GM18907 (cell line): Measurements from ENCODE around the gene MAML2.

ENCODE experiments used
- ATAC-seq: cut with Tn5 transposase; IDR thresholded peaks from one replicate; pipeline ENCODE4 v1.9.1; 2021; ENCODE audit warnings: mild to moderate bottlenecking, moderate library complexity; ENCODE audit not compliant: unreplicated experiment

Gene MAML2

DNA sequence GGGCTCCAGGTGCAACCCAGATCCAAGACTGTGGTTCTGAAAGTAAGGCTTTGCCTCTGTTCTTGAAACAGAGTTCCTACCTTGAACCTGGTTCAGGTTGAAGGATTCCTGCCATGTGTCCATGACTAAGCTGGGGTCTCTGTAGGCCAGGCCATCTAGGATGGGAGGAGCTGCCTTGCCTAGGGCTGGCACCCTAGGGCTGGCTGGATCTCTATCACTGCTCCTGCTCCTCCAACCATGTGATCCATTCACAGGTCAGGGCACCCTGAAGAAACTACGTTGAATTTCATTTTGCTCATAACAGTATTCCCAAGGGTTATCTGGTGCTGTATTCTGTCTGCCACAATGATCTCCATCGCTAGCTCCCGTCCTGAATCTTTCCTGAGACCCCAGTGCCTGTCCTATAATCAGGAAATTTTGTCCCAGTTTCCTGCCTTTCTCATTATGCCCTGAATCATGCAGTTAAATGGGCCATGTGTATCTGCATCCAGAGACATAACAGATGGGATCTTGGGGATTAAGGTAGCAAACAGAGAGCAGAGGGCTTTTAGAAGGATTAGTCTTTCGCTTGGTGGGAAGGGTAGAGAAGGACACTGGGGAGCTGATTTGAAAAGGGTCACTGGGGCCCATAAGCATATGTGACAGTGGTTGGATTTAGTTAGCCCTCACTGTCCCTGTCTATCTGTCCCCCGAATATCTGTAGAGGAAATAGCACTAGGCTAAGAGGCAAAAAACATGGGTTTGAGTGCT, 320.9 kb downstream of the MAML2 start:
- ATAC-seq, result no peak

GRCh38 chr11:96019810-96020747, 322.9 kb downstream of the MAML2 start:
- ATAC-seq, result no peak

DNA sequence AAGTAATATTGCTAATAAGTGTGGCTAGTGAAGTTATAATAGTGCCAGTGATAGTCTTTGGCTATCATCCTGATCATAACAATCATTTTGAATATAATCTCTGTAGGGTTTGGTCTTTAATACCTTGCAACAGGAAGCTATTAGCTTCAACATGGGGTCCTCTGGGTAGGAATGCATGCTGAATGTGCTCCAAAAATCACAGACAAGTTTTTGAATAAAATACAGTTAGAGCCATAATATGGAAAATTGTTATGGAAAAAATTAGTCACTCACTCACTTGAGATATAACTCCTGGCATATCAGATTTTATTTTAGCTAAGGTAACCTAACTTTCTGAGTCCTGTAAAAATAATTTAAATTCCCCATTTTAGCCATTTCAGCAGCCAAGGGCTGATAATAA, 323.7 kb downstream of the MAML2 start:
- ATAC-seq, result no peak

DNA sequence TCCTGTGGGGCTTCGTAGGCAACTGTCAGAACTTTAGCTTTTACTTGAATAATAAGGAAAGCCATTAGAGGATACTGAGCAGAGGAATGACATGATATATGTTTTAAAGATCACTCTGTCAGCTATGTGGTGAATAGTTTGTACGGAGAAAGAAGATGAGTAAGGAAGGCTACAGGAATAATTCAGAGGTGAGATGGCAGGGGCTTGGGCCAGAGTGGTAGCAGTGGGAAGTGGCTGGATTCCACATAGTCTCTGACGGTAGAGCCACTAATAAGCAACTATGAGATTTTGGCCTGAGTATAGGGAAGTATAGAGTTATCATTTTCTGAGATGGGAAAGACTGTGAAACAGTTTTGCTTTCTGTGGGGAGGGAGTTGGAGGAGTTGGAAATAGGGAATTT, 325.1 kb downstream of the MAML2 start:
- no peak for ATAC-seq

DNA sequence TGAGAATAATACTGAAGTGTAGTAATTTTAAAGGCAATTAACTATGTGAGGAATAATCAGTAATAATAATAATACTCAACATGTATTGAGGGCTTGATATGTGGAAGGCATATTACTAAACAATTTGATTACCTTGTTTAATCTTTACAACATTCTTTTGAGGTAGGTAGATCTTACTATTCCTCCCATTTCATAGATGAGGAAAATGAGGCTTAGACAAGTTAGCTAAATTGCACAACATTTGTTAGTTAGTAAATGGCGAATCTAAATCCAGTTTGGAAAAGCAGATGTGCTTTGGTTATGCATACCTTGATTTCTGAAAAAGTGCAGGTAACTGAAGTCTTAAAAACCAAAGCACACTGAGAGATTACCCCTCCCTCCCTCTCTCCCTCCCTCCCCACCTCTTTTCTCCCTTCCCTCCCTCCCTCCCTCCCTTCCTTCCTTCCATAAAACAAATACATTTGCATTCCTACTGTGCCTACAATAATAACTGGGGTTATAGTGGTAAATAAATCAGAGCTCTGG, 326.0 kb downstream of the MAML2 start:
- no peak for ATAC-seq

- ATAC-seq, result no peak
Measured at GRCh38 chr11:96015906-96016565, 327.0 kb downstream of the MAML2 start.

DNA sequence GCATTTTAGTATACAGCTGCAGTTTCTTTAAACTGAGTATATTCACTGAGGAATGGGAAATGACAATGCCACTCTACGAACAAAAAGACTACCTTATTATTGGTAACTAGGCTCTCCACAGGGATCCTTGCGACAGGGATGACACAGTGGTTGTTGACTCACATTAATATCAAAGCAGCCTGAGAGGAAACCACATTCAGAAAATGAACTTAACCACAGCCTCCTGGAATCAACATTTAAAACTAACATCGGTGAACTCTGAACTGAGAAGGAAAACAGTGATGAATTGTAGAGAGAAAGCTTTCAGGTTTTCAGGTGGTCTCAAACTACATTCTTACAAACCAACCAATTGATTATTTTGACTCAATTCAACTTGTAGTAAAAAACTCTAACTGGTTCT, 328.8 kb downstream of the MAML2 start:
- ATAC-seq, result peak; percentile 47

DNA sequence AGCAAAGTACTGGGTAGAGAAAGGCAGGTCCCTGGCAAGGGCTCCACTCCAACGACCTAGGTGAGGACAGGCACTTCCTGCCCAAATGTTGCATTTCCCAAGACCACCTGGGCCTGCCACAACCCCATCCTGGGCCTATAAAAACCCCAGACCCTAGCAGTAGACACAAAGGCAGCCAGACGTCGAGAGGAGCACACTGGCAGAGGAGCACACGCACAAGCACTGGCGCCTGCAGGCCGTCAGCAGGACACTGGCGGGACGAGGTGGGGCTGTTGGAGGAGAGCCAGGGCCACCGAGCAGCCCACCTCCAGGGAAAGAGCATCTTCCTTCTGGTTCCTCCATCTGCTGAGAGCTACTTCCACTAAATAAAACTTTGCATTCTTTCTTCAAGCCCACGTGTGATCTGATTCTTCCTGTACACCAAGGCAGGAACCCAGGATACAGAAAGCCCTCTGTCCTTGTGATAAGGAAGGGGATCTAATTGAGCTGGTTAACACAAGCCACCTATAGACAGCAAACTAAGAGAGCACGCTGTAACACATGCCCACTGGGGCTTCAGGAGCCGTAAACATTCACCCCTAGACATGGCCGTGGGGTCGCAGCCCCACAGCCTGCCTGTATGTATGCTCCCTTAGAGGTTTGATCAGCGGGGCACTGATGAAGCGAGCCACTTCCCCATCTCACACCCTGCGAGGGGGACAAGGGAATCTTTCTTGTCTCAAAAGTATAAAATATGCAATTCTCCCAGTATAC, 329.4 kb downstream of the MAML2 start:
- ATAC-seq, result peak; percentile 18

DNA sequence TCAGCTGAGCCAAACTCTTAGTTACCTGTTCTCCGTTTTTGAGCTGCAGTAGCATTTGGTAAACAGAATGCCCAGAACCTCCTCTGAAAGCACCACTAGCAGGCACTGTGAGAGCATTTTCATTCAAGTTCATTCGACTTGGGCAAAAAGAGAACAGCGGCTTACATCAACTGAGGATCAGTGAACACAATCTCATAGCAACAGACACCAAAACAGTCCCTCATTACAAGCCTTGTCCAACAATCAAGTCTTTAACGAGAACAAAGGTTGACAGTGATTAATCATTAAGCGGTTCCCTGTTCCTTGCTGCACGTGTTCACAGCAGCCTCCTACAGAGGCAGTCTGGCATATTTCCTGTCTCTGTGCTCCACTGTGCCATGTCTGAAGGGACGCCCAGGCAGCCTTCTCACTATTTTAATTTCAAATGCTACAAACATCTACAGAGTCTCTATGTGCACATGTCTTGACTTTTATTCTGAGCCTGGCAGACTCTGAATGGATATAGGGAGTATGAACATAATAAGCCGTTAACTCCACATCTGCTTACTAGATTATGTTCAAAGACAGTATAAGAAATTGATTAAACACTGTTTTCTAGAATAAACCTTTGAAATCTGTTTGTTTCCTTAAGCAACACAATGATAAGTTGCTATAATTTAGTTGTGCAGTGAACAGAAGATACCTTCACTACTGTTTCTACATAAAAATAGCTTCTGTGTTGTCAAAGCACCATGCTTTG, 330.7 kb downstream of the MAML2 start:
- peak; percentile 94 for ATAC-seq

GRCh38 chr11:96010683-96011082, 332.3 kb downstream of the MAML2 start:
- no peak for ATAC-seq

DNA sequence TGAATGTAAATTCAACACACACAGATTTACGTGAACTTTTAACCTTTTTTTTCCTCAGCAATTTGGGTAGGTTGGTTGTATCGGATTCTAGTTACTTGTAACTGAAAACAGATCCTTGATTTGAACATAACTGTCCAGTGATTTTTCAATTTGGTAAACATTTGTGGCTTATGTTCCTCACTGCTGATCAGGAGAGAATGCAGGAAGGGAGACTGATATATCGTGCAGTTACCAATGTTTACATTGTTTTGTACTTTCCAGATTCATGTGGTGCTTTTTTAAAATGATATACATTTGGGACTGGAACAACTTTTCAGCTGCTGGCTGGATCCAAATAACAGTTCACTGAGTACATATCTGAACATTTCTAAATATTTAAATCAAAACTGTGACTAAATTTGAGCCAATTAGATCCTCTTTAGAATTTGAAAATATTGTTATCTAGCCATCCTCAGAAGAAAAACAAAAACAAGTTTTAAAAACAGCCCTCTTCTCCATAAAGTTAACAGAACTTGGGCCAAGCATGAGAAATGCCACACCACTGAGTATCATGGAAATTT, 334.8 kb downstream of the MAML2 start:
- ATAC-seq, result no peak

GRCh38 chr11:96006037-96006436, 337.0 kb downstream of the MAML2 start:
- ATAC-seq, result no peak

DNA sequence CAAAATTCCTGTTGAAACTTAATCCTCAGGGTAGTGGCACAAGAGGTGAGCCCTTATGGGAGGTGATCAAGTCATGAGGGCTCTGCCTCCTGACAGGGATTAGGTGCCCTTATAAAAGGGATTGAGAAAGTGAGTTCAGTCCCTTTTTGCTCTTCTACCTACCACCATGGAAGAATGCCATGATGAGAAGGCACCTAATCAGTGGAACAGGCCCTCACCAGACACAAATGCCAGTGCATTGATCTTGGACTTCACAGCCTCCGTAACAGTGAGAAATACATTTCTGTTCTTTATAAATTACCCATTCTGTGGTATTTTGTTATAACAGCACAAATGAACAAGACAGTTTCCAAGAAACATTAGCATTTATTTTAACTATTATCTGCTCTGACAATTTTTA, 338.1 kb downstream of the MAML2 start:
- no peak for ATAC-seq

- no peak for ATAC-seq
Measured at GRCh38 chr11:96002754-96003290, 340.2 kb downstream of the MAML2 start.

DNA sequence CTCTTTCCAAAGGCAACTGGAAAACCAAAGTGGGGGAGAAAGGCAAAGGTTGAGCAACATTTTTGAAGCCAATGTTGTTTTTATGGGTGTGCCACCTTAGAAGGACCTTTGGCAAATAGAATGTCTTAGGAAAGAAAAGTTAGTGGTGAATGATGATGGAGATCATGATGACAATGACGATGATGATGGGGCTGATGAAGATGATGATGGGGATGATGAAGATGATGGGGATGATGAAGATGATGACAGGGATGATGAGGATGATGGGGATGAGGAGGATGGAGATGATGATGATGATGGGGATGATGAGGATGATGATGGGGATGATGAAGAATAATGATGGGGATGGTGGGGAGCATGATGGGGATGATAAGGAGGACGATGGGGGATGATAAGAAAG, 340.7 kb downstream of the MAML2 start:
- no peak for ATAC-seq

DNA sequence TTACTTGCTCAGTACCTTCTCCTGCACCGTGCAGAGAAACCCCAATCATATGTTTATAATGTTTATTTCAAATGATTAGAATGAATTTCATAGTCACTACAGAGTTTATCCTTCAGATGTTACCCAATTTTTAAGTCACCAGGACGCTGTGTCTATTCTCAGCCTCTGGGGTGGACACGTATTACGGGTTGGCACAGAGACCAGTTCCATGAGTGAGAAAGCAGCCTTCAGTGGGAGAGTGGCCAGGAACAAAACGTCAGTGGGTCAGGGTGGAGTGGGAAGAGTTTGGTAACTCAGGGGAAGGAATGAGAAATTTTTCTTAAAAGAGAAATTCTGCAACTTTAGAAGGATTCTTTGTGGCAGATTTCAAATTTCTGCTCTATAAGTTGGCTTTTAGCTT, 342.0 kb downstream of the MAML2 start:
- ATAC-seq, result no peak

DNA sequence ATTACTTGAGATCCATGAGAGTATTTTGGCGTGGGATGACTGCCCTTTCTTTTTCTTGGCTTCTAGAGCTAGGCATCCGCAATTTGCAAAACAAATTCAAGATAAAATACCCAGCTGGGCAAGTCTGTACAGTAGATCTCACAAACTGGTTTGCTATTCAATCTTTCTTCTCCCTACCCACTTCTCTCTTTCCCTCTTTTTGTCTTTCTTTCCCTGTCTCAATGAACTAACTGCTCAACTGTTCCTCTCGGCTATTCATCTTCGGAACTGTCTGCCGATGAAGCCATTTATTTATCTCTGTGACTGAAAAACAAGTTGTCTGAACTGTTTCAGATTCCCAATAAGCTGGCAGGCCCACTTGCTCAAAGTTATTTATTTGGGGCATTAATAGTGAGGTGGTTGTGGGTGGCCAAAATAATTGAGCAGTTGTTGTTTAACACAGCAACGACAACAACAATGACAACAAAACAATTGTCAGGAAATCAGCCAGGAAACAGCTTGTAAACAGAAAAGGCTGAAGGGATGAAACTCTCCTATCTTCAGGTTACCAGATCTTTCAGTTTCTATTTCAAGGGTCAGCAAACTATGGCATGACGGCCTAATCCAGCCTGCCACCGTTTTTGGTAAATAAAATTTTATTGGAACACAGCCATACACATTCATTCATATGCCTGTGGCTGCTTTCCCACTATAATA, 343.1 kb downstream of the MAML2 start:
- ATAC-seq, result peak; percentile 45

DNA sequence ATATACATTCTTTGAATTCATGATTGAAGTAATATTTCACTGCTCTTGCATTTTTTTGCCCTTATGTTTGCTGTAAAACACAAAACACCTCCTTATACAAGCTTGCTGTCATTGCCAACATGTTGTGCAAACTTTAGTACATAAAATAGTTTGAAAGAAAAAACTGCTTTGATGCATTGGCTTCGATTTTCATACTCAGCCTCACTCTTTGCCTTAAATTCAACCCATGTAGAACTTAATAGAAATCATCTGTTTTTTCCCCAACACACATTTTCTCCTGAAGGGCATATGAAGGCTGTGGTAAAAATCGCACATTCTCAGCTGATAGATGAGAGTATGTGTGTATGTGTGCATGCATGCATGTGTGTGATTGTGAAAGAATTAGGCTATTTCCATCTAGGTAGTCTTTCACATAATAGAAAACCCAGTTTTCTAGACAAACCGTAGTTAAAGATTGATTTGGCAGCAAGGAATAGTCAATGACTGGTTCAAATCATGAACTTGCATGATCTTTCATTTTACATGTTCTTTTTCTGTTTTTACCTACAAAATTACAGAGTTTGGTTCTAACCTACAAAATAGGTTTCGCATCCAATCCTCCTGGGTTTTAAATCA, 346.3 kb downstream of the MAML2 start:
- ATAC-seq, result no peak
